SU-DHL-6 (cell line): ENCODE results near the gene COPS9.

Experiments
- H2AFZ ChIP-seq: fragments of 200-600 bp; sonication (generic); 2 replicates; pipeline ENCODE4 v1.6.1; 2014; ENCODE audit warnings: low read depth, mild to moderate bottlenecking, moderate library complexity, mixed read lengths, antibody characterized with exemption, low read length; ENCODE audit not compliant: severe bottlenecking
- H3F3A ChIP-seq: fragments of 200-600 bp; shearing (Covaris generic); 2 replicates; pipeline ENCODE4 v1.6.0; 2016; ENCODE audit warnings: antibody characterized with exemption, mild to moderate bottlenecking; ENCODE audit not compliant: insufficient read depth
- H3K27ac ChIP-seq: fragments of 200-600 bp; sonication (generic); 2 replicates; pipeline ENCODE4 v1.5.1; 2016; ENCODE audit warnings: low read depth, mild to moderate bottlenecking, low read length, moderate library complexity, mixed read lengths
- H3K27me3 ChIP-seq: fragments of 200-600 bp; sonication (generic), shearing (Covaris generic); 2 replicates; pipeline ENCODE4 v1.6.0; 2014; ENCODE audit warnings: mild to moderate bottlenecking, low read length
- H3K36me3 ChIP-seq: fragments of 200-600 bp; sonication (generic); 2 replicates; pipeline ENCODE4 v1.6.1; 2014; ENCODE audit warnings: mild to moderate bottlenecking, low read length, mixed read lengths
- H3K4me2 ChIP-seq: fragments of 300-600, 200-600 bp; shearing (Covaris generic), sonication (generic); 2 replicates; pipeline ENCODE4 v1.6.0; 2014; ENCODE audit warnings: low read length, low read depth, mild to moderate bottlenecking; ENCODE audit not compliant: poor library complexity, severe bottlenecking
- H3K4me3 ChIP-seq: fragments of 200-600 bp; sonication (generic); 2 replicates; pipeline ENCODE4 v1.5.1; 2014; ENCODE audit warnings: antibody characterized with exemption, low read length, mild to moderate bottlenecking, mixed read lengths; ENCODE audit not compliant: insufficient read depth, poor library complexity, severe bottlenecking
- H3K79me2 ChIP-seq: fragments of 200-600 bp; sonication (generic); 2 replicates; pipeline ENCODE4 v1.6.1; 2014; ENCODE audit warnings: mild to moderate bottlenecking, low read length, moderate library complexity; ENCODE audit not compliant: insufficient read depth
- H3K9ac ChIP-seq: fragments of 200-600 bp; sonication (generic); 2 replicates; pipeline ENCODE4 v1.7.0; 2014; ENCODE audit warnings: mild to moderate bottlenecking, low read length
- H3K9me2 ChIP-seq: fragments of 200-600 bp; sonication (generic); replicated peaks from 2 replicates; pipeline ENCODE4 v1.6.1; 2014; ENCODE audit warnings: low read length; ENCODE audit not compliant: insufficient read depth
- H3K9me3 ChIP-seq: fragments of 200-600 bp; sonication (generic); 2 replicates; pipeline ENCODE4 v1.6.1; 2014; ENCODE audit warnings: low read length, mixed read lengths; ENCODE audit not compliant: insufficient read depth
- H4K20me1 ChIP-seq: fragments of 200-600 bp; sonication (generic); 2 replicates; pipeline ENCODE4 v1.6.1; 2014; ENCODE audit warnings: low read depth, mild to moderate bottlenecking, antibody characterized with exemption, low read length, moderate library complexity, mixed read lengths
- EZH2phosphoT487 ChIP-seq: fragments of 200-600 bp; sonication (generic), shearing (Covaris generic); conservative IDR thresholded peaks from 2 replicates; pipeline ENCODE4 v1.6.1; 2018; ENCODE audit warnings: mild to moderate bottlenecking, antibody characterized with exemption, low read length, moderate library complexity, mixed read lengths
- TF ChIP-seq, protein P1 (sequence below): fragments of 200-600 bp; sonication (generic); IDR thresholded peaks from one replicate; pipeline ENCODE4 v1.5.1; 2017; ENCODE audit warnings: antibody characterized with exemption, mild to moderate bottlenecking, low read length, moderate library complexity; ENCODE audit not compliant: insufficient read depth, poor library complexity, severe bottlenecking

Gene COPS9

GRCh38 chr2:240137596-240138253 is 1.6 kb upstream of the COPS9 start:
- H4K20me1 ChIP-seq = no peaks in the 10 kb centered on the region
- H3K4me3 ChIP-seq = no peak overlapping the region
- no peaks in the 10 kb centered on the region for H3K9me2 ChIP-seq
- peaks cover 19% of the 10 kb centered on the region for H3K79me2 ChIP-seq
- no peaks in the 10 kb centered on the region for H3K9me3 ChIP-seq
- H2AFZ ChIP-seq = no peak overlapping the region
- H3K27ac ChIP-seq = no peak overlapping the region
- no peak for TF ChIP-seq EZH2phosphoT487
- TF ChIP-seq, protein P1, sequence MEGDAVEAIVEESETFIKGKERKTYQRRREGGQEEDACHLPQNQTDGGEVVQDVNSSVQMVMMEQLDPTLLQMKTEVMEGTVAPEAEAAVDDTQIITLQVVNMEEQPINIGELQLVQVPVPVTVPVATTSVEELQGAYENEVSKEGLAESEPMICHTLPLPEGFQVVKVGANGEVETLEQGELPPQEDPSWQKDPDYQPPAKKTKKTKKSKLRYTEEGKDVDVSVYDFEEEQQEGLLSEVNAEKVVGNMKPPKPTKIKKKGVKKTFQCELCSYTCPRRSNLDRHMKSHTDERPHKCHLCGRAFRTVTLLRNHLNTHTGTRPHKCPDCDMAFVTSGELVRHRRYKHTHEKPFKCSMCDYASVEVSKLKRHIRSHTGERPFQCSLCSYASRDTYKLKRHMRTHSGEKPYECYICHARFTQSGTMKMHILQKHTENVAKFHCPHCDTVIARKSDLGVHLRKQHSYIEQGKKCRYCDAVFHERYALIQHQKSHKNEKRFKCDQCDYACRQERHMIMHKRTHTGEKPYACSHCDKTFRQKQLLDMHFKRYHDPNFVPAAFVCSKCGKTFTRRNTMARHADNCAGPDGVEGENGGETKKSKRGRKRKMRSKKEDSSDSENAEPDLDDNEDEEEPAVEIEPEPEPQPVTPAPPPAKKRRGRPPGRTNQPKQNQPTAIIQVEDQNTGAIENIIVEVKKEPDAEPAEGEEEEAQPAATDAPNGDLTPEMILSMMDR = no peak
- H3K4me2 ChIP-seq = no peak overlapping the region
- no peaks in the 10 kb centered on the region for H3K36me3 ChIP-seq
- H3K27me3 ChIP-seq = no peaks in the 10 kb centered on the region
- no peaks in the 10 kb centered on the region for H3F3A ChIP-seq
- H3K9ac ChIP-seq = no peak overlapping the region

GRCh38 chr2:240136671-240137292 is 677 bp upstream of the COPS9 start:
- Histone ChIP-seq H2AFZ (peak overlapping the region; percentile 95), H3K27me3 (no peaks in the 10 kb centered on the region), H3K4me2 (peak overlapping the region; percentile 90), H4K20me1 (no peaks in the 10 kb centered on the region), H3K4me3 (peak overlapping the region; percentile 97), H3F3A (no peaks in the 10 kb centered on the region), H3K27ac (no peak overlapping the region), H3K9ac (peak overlapping the region; percentile 93), H3K79me2 (peaks cover 19% of the 10 kb centered on the region), H3K9me2 (no peaks in the 10 kb centered on the region), H3K9me3 (no peaks in the 10 kb centered on the region), H3K36me3 (no peaks in the 10 kb centered on the region)
- TF ChIP-seq, protein P1 = no peak
- TF ChIP-seq EZH2phosphoT487 = no peak

DNA sequence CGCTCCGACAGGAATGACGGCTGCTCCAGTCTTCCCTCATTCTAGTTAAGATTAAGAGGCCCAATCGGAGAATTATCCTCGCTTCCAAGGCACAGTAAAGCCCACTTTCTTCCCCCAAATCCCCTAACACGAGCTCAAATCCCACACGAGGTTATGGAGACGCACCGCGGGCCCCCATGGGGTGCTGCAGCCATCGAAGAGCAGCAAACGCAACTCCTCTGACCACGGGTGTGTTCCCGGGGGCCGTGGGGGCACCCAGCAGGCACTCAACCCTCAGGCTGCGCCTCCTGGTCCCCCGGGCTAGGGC is 446 bp downstream of the COPS9 start:
- no peaks in the 10 kb centered on the region for H3K36me3 ChIP-seq
- peak overlapping the region; percentile 90 for H3K4me2 ChIP-seq
- no peaks in the 10 kb centered on the region for H3K9me3 ChIP-seq
- H3K27ac ChIP-seq = no peak overlapping the region
- peak overlapping the region; percentile 97 for H3K4me3 ChIP-seq
- peaks cover 19% of the 10 kb centered on the region for H3K79me2 ChIP-seq
- H2AFZ ChIP-seq = peak overlapping the region; percentile 95
- TF ChIP-seq, protein P1 = no peak
- no peak for TF ChIP-seq EZH2phosphoT487
- no peaks in the 10 kb centered on the region for H3F3A ChIP-seq
- H3K27me3 ChIP-seq = no peaks in the 10 kb centered on the region
- H4K20me1 ChIP-seq = no peaks in the 10 kb centered on the region
- H3K9ac ChIP-seq = peak overlapping the region; percentile 93
- H3K9me2 ChIP-seq = no peaks in the 10 kb centered on the region
